GM20431 (cell line): ENCODE measurements around the gene PITPNM2.
"Not testable (repeated sequence)": the region's sequence is repeated elsewhere in the genome, so short reads cannot be mapped to it uniquely, and the experiment has no call there.

Source experiments
- in situ Hi-C: fragments of 300-500 bp; cut with MseI, MboI; formaldehyde crosslinking; loops from one replicate; pipeline ENCODE4 v1.15.0; 2020; ENCODE audit warnings: low sequenced_read_pairs; ENCODE audit not compliant: unreplicated experiment

Gene PITPNM2

DNA sequence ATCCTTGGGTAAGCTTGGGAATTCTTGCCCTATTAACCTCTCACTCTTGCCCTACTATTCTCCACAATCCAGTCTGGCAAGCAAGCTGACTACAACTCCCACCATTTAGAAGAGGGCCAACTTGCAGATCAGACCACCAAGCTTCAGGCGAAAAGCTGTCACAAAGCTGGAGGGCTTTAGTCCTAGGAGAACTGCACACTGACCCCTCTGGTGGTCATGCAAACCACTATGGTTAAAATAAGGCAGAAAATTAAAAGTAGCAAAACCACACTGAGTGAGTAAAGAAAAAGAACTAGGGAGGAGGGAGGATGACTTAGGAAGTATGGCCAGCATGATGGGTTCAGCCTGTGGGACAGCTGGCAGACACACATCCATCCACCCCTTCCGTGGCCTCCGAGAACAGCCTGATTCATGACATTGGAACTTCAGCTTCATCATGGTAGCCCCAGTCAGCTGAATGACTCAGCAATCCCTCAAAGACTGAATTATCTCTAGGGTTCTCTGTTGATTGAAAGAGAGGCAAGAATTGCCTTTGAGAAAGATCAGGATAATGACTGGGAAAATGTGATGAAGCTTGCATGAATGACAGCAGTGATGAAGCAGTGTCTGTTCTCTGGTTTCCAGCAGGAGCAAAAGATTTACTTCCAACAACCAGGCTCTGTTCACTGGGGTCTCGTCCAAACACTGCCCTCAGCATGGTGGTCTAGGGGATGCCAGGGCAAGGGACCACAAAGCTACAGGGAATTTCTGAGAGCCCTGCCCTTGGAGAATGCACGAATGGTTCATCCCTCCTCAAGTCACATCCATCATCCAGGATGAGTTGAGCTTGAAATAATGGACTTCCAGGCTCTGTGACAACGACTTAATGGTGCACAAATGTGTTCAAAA is 24.4 kb downstream of the PITPNM2 start:
- in situ Hi-C loops = no loop called here

DNA sequence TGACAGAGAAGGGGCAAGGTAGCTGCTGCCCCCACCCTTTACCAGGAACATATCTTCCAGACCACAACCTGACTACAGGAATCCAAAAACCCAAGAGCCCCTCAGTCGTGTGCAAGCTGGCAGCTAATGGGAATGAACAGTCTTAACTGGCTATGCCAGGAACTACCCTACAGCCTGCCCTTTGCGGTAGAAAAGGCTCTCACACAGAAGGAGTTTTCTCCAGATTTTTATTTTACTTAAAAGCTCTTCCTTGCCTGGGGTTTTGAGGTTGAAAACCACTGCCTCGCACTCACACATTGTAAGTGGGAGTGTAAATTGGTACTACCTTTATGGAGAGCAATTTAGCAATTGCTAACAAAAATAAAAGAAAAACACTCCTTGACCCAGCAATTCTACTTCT is 28.3 kb downstream of the PITPNM2 start:
- in situ Hi-C loops = no loop called here

DNA sequence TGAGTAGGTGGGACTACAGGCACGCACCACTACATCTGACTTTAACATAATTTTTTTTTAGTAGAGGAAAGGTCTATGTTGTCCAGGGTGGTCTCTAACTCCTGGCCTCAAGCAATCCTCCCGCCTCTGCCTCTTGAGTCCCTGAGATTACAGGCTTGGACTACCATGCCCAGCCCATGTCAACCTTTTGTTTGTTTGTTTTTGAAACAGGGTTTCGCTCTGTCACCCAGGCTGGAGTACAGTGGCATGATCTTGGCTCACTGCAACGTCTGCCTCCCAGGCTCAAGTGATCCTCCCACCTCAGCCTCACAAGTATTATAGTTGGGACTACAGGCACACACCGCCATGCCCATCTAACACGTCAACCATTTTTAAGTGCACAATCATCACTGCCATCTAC is 29.2 kb downstream of the PITPNM2 start:
- in situ Hi-C loops = no loop called here

DNA sequence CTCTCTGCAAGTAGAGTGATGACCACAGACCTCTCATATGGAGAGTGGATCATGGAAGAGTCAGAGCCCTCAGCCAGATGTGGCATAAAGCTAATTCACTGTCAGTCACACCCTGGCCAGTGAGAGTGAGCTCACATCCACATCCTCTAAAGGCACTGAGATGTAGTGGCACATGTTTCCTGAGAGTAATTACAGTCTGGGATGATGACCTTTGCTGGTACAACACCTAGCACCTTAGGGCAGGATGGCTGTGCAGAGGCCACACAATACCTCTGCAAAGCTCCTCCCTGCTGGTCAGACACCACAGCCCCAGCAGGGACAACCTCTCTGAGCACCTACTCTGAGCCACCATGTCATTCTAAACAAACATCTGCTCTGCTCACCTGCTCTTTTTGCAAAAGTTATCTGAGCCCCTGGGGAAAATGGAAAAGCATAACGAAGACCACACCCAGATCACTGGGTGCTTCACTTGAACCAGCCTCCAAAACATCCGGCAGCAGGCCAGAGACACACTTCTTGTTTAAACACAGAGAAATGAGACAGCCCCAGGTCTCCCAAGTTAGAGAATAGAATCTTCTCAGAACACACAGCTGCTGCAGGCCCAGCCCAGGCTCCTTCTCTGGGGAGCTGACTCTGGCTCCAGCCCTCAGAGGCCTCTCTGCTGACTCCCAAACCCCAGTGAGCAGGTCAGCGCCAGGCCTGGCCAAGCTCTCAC is 30.3 kb downstream of the PITPNM2 start:
- in situ Hi-C loops = no loop called here

DNA sequence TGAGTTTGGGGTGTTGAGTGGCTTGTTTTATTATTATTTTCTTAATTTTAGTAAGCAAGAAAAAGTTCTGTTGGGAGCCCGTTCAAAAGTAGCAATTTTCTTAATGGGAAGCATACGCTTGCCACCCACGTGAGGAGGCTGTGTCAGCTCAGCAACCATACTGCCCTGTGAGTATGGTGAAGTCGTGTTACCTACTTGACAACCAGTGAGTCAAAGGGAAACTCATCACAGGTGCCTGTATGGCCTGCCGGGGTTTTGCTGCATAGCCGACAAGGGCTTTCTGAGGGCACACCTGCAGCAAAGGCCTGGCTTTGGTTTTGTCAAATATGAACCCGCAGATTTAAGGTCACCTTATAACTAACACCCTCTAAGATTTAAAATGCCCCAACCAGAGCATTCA is 31.1 kb downstream of the PITPNM2 start:
- in situ Hi-C loops = no loop called here

DNA sequence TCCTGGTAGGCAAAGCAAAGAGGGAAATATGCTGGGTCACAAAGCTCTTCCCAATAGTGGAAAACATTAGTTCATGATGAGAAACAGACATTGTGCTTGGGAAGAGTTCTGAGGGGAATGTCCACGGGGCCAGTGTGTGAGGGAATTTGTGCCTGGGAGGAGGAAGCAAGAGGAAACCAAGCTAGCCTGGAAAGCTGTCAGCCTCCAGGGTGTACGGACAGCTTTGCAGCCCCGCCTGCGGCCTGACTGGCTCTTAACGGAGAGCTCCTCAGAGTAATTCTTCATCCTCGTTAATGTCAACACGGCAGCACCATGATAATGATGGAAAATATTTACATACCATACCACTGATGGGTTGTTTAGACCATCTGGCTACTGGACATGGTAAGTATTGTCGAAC is 32.4 kb downstream of the PITPNM2 start:
- in situ Hi-C loops = no loop called here

DNA sequence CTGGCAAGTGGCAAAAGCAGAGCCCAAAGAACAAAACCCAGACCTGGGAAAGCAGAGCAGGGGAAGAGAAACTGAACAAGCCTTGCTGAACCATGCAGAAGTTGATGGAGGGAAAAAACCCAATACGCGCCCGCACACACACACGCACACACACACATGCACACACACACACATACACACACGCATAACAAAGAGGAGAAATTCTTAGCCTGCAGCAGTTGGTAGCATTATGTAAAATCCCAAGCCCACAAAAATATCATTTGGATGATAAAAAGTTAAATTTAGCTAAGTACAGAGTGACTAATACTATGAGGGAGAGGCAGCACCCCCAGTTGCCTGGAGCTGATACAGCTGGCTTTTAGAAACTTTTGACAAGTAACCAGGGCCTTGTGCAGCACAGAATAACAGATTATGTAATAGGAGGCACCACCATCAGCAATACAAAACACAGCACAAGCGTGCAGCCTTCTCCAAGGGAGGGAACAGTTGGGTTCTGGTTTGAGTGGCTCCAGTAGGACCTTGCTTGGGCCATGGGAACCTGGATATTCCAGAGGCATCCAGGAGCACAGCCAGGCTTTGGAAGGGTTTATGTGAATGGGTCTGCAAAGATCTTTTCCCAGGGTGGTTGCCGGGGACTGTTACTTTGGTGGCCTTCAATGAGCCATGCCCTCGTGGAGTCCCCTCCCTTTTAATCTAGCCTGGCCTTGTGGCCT is 35.3 kb downstream of the PITPNM2 start:
- in situ Hi-C loops = no loop called here

DNA sequence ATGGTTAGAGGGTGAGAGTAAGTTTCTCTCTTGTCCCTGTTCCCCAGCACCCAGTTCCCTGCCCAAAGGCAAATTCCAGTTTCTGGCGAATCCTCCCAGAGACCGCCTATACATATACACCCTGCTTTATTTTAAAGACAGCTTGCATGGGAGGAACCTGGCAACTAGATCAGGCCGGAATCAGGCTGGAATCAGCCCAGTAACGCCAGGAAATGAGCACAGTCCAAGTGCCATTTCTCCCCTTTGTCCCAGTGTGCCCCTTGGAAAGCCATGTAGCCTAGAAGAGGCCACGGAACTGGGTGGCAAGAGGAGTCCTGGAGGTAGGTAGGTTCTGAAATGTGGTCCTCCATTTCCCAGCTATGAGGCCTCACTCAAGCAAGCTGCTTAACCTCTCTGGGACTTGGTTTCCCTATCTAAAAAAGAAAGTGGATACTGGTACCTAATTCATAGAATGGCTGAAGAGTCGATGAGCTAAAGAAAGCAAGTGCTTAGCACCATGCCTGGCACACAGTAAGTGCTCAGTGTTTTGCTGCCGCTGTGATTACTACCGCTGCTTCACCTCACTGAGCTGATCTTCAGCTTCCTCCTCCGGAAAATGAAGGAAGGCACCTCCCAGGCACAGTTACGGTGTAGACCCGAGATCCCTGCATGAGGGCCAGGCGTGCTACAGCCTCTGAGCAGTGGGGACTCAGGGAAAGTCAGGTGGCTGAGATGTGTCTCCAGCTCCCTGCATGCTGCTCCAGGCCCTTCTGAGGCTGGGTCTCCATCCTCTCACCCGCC is 36.4 kb downstream of the PITPNM2 start:
- in situ Hi-C loops = no loop called here

DNA sequence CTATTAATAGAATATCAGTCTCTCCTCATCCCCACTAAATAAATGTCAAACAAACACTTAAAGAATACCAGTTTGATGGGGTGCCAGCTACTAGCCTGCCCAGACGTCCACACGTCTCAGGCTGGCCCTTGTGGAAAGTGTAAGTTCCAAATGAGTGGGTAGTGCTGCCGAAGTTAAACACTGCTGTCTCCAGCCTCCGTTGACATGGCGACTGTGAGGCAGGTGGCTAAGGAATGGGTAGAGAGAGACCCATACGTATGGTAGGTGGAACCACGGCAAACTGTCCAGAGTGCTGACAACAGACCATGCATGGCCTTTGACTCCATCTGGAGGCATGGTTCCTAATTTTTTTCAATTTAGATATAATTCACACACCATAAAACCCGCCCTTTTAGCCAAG is 37.9 kb downstream of the PITPNM2 start:
- in situ Hi-C loops = no loop called here

DNA sequence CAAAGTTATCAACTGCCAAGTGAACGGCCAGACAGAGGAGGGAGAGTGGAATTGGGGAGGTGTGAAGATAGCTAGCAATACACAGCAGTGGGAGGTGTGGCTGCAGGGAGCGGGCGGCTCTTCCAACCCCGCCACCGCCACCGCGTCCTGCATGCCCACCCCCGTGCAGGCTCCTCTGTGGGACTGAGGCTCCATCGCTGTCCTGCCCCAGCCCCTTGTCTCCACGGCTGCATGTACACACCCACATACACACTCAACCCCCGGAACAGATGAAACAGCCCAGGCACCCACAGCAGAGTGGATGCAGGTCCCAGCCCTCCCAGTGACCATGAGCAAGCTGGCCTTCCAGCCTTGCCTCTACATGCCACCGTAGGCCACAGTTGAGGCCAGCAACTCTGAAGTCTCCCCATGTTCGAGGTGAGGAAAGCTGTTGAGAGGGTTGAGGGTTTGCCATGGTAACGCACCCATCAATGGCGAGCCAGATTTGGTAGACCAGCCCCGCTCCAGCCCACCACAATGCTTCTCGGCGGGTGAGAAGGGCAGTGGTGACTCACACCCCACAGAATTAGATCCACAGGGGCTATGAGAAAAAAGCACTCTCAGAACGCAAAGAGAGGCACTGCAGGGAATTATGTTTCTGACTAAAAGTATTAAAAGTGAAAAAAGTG is 39.3 kb downstream of the PITPNM2 start:
- in situ Hi-C loops = no loop called here

DNA sequence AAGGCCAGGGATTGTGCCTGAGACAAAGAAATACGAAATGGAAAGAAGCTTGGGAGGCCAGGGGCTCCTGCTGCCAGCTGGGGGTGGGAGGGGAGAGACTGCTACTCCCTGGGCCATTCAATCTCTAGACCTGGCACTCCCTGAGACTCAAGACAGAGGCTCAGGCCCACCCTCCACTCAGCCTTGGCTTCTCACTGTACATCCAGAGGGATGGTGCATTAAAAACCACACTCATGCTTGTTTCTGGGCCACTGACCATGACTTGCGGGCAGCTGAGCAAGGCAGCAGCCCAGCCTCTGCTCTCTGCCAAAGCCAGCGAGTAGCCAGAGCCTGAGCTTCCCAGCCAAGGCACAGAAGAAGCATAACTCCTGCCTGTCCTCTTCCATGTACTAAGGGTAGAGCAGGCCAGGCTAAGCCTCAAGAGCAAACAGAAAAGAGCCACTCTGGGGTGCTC is 41.5 kb downstream of the PITPNM2 start:
- in situ Hi-C loops = no loop called here

DNA sequence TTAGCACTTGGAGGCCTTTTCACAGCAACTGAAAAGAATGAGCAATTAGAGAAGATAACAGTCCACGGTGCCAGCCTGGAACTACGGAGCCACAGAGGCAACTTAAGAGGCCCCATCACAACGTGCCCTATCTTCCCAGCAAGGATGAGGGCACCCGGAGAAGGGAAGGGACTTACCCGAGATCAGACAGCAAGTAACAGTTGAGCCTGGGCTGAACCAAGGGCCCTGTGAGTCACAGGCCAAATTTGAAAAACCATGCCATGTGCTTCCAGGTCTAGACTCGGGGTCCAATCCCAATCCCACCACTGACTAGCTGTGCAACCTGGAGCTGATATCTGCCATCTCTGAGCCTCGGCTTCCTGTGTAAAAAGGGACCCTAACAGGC is 42.2 kb downstream of the PITPNM2 start:
- in situ Hi-C loops = no loop called here

DNA sequence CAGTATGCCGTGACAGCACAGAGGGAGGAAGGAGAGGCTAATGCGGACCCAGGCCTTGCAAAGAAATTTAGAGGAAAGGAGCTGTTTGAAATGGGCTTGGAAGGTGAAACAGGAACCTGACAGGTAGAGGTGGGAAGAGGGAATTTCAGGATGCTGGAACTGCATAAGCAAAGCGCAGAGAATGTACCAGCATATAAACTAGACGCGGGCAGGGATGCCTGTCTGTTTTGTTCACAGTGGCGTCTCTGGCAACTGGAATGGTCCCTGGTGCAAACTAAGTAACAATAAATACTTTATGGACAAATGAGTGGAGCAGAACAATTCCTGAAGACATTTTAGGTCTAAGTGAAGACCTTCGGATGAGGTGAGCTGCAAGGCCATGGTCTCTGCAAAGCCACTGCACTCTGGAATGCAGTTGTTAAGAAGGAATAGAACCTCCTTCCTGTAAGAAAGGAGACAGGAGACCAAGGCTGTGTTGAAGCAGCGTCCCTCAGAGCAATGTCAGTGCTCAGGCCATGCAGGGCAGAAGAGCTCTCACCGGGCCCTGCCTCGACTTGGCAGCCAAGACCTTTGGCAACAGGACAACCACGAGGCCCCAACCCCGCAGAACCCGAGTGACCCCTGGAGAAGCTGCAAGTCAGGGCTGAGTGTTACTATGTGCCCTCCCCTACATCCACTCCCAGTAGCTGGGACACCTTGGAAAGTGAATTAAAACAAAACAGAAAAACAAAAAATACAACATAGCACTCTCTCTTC is 42.8 kb downstream of the PITPNM2 start:
- in situ Hi-C loops = no loop called here

DNA sequence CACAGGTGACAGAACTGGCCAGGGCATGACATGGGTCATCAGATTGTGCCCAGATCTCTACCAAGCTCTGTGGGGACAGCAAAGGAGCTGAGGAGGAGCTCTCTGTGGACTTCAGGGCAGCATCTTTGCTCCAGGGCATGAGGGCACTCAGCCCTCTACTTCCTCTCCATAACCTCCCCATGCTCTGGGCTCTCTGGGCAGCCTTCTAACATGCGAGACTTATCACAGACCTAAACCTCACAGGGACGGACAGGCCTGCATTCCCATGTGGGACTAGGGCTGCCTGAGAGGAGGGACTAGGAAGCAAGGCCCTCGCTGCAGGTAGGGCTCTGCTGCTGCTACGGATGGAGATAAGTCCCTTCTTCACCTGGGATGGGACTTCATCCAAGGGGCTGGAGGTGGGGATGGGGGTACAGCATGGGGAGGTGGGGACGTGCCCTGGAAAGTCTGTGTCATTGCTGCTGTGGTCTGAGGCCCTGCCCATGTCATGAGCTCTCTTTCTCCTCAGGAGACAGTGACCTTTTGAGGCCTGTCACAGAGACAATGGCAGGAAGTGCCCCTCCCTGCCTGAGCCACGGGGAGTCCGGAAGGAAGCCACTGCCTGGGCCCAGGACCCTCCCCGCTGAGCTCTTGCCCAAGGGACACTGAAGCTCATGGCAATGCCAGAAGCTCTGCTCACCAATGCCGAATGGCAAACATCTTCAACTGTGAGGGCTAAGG is 44.1 kb downstream of the PITPNM2 start:
- in situ Hi-C loops = no loop called here

DNA sequence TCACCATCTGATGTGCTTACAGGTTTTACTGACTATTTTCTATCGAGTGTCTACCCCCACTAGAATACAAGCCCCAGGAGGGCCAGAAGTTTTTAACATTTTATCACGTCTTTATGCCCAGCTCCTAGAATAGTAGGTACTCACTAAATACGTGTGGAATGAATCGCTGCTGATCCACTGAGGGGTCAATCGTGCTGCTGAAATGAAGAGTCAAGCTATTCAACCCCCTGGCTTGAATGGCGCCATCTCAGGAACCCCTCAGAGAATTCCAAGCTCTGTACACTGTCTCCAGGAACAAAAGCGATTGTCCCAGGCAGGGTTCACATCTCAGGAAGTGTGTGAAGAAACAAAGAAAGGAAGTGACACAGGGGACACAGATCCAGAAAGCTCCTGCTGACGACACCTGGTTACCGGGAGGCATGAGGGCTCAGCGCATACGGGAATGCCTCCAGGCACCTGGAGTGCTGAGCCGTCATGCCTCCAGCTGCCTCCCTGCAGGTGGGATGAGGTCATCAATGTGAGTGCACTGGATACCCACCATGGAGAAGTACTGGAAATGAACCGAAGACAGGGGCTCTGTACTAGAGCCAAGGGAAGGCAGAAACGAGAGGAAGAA is 45.6 kb downstream of the PITPNM2 start:
- in situ Hi-C loops = no loop called here

DNA sequence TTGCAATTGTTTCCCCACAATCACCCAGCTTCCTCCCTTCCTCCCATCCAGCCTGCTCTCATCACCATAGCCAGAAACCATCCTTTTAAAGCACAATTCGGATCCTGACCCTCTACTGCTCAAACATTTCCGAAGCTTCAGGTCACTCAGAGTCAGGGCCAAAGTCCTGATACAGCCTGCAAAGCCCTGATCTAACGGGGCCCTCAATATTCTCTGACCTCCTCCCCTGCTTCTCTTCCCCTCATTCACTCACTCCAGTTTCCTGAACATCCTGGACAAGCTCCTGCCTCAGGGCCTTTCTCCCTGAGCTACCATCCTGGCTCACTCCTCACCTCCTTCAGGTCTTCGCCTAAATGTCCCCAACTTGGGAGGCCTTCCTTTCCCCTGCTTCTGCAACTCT is 46.1 kb downstream of the PITPNM2 start:
- in situ Hi-C loops = no loop called here

DNA sequence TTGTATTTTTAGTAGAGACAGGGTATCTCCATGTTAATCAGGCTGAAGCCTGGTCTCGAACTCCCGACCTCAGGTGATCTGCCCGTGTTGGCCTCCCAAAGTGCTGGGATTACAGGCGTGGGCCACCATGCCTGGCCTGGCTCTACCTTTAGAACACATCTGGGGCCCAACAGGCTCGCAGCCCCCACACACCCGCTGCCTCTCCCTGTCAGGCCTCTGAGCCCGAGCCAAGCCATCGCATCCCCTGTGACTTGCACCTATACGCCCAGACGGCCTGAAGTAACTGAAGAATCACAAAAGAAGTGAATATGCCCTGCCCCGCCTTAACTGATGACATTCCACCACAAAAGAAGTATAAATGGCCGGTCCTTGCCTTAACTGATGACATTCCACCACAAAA is 46.8 kb downstream of the PITPNM2 start:
- in situ Hi-C loops = not testable (repeated sequence)
